ENCODE measurements around the gene THYN1. TPM values are rescaled to one million over a fixed set of nuclear protein-coding genes. Genes with fewer than 3 reads are reported as not detected.

The THYN1 gene
- total and polyA plus RNA-seq, 2 of the 13 experiments (the other 11 are each of a cell fraction or from before 2014, with no cell fraction given), result 36.1 to 87.6 TPM

- Histone ChIP-seq H3K27ac (ENCODE audit: extremely low read length, insufficient read depth, low read length) (no peak overlapping the region), H4K20me1 (ENCODE audit: insufficient read depth, low read length) (no peaks in the 10 kb centered on the region), H3K79me2 (ENCODE audit: insufficient read depth, low read length) (no peaks in the 10 kb centered on the region), H3K36me3 (replicated peaks in 1 of 2; ENCODE audit: control insufficient read depth in 1 of 2, insufficient read depth in 2 of 2, low read length in 2 of 2) (peaks cover 0 to 4% of the 10 kb centered on the region in 2 experiments; a peak in 1 of 5 replicates), H3K9me3 (ENCODE audit: low read length) (no peaks in the 10 kb centered on the region), H3K4me1 (ENCODE audit: insufficient read depth, low read length) (peaks cover 17% of the 10 kb centered on the region), H3K9ac (ENCODE audit: insufficient read depth, low read depth, low read length) (no peak overlapping the region), H2AFZ (ENCODE audit: low read length) (no peak overlapping the region), H3K4me3 (replicated peaks in 1 of 3; ENCODE audit: insufficient read depth in 1 of 3, low read depth in 2 of 3, low read length in 3 of 3) (no peak overlapping the region), H3K4me2 (ENCODE audit: low read depth, low read length) (no peak overlapping the region), H3K27me3 (ENCODE audit: control insufficient read depth in 1 of 2, insufficient read depth in 2 of 2, low read length in 2 of 2) (peaks cover 0 to 5% of the 10 kb centered on the region in 2 experiments; a peak in 1 of 5 replicates)
- CTCF ChIA-PET (ENCODE audit: low intra/inter-chr PET ratio, low total read pairs), result no interaction called here
- no peak for TF ChIP-seq ZBTB14 (CRISPR knock-in tag; IDR thresholded peaks at IDR 0.05)
- no peak for TF ChIP-seq ZSCAN12 (CRISPR knock-in tag; IDR thresholded peaks at IDR 0.05)
- TF ChIP-seq JUNB (CRISPR knock-in tag; IDR thresholded peaks at IDR 0.05; ENCODE audit: borderline replicate concordance), result no peak
- no peak for TF ChIP-seq ZNF343 (CRISPR knock-in tag; IDR thresholded peaks at IDR 0.05)
- TF ChIP-seq TCF7 (IDR thresholded peaks at IDR 0.05; ENCODE audit: low read depth), result no peak
- TF ChIP-seq TFE3 (CRISPR knock-in tag; IDR thresholded peaks at IDR 0.05), result no peak
- TF ChIP-seq, protein P1, sequence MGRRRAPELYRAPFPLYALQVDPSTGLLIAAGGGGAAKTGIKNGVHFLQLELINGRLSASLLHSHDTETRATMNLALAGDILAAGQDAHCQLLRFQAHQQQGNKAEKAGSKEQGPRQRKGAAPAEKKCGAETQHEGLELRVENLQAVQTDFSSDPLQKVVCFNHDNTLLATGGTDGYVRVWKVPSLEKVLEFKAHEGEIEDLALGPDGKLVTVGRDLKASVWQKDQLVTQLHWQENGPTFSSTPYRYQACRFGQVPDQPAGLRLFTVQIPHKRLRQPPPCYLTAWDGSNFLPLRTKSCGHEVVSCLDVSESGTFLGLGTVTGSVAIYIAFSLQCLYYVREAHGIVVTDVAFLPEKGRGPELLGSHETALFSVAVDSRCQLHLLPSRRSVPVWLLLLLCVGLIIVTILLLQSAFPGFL (CRISPR knock-in tag; IDR thresholded peaks at IDR 0.05), result no peak
- TF ChIP-seq ZNF619 (CRISPR knock-in tag; IDR thresholded peaks at IDR 0.05), result no peak
- TF ChIP-seq ZBTB39 (CRISPR knock-in tag; IDR thresholded peaks at IDR 0.05), result no peak
- TF ChIP-seq REXO4 (CRISPR knock-in tag; IDR thresholded peaks at IDR 0.05; ENCODE audit: borderline replicate concordance), result no peak
- TF ChIP-seq, protein P2, sequence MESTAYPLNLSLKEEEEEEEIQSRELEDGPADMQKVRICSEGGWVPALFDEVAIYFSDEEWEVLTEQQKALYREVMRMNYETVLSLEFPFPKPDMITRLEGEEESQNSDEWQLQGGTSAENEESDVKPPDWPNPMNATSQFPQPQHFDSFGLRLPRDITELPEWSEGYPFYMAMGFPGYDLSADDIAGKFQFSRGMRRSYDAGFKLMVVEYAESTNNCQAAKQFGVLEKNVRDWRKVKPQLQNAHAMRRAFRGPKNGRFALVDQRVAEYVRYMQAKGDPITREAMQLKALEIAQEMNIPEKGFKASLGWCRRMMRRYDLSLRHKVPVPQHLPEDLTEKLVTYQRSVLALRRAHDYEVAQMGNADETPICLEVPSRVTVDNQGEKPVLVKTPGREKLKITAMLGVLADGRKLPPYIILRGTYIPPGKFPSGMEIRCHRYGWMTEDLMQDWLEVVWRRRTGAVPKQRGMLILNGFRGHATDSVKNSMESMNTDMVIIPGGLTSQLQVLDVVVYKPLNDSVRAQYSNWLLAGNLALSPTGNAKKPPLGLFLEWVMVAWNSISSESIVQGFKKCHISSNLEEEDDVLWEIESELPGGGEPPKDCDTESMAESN (CRISPR knock-in tag; conservative IDR thresholded peaks at IDR 0.05), result no peak
- TF ChIP-seq ZNF441 (CRISPR knock-in tag; IDR thresholded peaks at IDR 0.05; ENCODE audit: borderline replicate concordance), result no peak
- TF ChIP-seq ZNF598 (CRISPR knock-in tag; IDR thresholded peaks at IDR 0.05; ENCODE audit: borderline replicate concordance), result no peak
- intact Hi-C loops (cut with micrococcal nuclease; ENCODE audit: unreplicated experiment), result no loop called here
- ATAC-seq (no peak), FAIRE-seq (no peak), DNase-seq (ENCODE audit: low spot score) (no peak)
- POLR2A ChIA-PET, result no interaction called here
- in situ Hi-C loops (cut with HindIII; ENCODE audit: extremely low pct_ligation_motif_present, low pct_unique_long_range_greater_than_20kb), result no loop called here
- no TSS peak for BruUV-seq (replicated peaks)
- WGBS (ENCODE audit: low lambda C conversion rate), result 69% methylated on average over 11 of the region's 11 CpGs
Measured at GRCh38 chr11:134267966-134268365, 14.8 kb upstream of the THYN1 start.
